GM20000 (cell line): Measurements from ENCODE around the gene FBLL1.
"Not testable (repeated sequence)": the region's sequence is repeated elsewhere in the genome, so short reads cannot be mapped to it uniquely, and the experiment has no call there.

Experiments used
- DNase-seq: peaks from one replicate; pipeline ENCODE4 v3.0.0; 2012; ENCODE audit warnings: low spot score
- TF ChIP-seq, protein P1 (sequence below): IDR thresholded peaks from 2 replicates; pipeline ENCODE4 v1.5.1; 2012; ENCODE audit warnings: mild to moderate bottlenecking, control low read depth; ENCODE audit errors: extremely low read depth, missing control alignments

The FBLL1 gene

DNA sequence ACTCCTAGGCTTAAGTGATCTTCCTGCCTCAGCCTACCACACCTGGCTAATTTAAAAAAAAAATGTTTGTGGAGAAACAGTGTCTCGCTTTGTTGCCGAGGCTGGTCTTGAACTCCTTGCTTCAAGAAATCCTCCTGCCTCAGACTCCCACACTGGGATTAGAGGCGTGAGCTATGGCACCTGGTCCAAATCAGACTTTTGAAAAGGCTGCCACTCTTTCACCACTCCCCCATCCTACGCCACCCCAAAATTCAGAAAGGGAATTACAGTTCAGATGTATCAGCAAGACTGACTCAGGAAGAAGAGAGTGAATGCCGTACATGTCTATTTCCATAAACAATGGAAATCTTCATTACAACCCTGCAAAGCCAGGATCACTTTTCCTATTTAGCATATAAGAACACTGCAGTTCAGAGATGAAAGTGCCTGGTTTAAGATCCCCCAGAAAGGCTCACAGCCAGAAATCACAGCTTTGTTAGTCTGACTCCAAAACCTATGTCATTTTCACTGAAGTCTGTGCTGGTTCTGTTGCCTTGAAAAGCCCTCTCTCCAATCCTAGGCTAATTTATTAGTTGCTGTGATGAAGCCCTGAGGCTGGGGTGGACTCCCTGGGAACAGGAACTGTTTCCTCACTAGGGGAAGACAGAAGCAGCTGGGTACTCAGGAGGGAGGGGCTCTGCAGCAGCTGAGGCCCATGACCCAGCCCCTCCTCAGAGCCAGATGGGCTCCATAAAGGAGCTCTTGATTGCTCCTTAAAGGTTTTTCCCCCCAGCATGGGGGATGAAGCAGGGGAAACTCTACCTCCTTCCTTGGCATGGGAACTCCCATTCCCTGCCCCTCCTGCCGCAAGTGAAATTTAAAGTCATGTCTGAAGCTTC, 3.1 kb downstream of the FBLL1 start:
- DNase-seq: no peak
- TF ChIP-seq, protein P1, sequence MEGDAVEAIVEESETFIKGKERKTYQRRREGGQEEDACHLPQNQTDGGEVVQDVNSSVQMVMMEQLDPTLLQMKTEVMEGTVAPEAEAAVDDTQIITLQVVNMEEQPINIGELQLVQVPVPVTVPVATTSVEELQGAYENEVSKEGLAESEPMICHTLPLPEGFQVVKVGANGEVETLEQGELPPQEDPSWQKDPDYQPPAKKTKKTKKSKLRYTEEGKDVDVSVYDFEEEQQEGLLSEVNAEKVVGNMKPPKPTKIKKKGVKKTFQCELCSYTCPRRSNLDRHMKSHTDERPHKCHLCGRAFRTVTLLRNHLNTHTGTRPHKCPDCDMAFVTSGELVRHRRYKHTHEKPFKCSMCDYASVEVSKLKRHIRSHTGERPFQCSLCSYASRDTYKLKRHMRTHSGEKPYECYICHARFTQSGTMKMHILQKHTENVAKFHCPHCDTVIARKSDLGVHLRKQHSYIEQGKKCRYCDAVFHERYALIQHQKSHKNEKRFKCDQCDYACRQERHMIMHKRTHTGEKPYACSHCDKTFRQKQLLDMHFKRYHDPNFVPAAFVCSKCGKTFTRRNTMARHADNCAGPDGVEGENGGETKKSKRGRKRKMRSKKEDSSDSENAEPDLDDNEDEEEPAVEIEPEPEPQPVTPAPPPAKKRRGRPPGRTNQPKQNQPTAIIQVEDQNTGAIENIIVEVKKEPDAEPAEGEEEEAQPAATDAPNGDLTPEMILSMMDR: no peak

DNA sequence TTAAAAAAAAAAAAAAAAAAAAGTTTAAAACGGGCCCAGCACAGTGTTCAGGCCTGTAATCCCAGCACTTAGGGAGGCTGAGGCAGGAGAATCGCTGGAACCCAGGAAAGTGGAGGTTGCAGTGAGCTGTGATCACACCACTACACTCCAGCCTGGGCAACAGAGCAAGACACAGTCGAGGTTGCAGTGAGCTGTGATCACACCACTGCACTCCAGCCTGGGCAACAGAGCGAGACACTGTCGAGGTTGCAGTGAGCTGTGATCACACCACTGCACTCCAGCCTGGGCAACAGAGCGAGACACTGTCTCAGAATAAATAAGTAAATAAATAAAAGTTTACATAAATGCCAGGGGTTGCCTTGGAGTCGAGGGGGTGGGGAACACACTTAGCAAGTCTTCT, 5.2 kb downstream of the FBLL1 start:
- DNase-seq: not testable (repeated sequence)

DNA sequence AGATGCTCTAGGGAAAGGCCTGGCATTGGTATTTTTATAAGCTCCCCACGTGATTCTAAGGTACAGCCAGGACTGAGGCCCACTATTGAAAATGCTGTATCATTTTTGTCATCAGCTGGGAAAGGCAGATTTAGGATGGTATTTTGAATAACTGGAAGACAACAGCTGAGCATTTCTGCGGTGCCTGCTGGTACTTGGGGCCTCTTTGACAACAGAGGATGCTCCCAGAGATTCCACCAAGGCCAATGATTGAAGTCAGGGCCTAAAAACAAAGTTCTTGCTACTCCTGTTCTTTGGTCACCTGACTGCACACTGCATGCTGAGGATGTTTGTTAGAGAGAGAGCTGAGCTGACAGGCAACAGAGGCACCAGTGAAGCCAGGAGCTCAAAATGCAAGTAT, 8.1 kb downstream of the FBLL1 start:
- DNase-seq: no peak
- TF ChIP-seq, protein P1: no peak

DNA sequence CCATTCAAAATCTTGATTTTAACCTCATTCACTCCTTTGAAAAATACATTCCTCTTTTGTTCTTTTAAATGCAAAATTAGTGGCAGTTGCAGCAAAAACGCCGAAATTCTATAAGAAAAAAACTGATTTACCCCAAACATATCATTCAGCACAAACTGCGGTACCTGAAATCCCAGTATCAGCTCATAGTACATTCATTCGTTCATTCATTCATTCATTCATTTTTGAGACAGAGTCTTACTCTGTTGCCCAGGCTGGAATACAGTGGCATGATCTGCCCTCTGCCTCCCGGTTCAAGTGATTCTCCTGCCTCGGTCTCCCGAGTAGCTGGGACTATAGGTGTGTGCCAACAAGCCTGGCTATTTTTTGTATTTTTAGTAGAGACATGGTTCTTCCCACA, 20.4 kb downstream of the FBLL1 start:
- TF ChIP-seq, protein P1: no peak
- DNase-seq: no peak

DNA sequence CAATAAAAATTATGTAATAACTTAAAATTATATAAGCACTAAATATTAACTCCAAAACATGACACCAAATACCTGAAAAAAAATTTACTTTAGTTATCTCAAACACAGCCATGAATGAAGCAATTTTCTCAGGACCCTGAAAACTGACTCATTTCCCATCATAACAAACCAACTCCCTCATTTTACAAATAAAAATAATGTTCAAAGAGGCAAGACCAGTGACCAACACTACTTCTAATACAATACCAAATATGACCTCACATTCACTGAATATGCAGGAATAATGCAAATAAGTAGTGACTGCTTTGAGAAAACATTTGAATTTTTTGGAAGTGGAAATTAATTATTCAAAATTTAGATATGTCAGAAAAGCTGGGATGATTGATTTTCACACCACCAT, 21.6 kb downstream of the FBLL1 start:
- no peak for DNase-seq
- TF ChIP-seq, protein P1: no peak

DNA sequence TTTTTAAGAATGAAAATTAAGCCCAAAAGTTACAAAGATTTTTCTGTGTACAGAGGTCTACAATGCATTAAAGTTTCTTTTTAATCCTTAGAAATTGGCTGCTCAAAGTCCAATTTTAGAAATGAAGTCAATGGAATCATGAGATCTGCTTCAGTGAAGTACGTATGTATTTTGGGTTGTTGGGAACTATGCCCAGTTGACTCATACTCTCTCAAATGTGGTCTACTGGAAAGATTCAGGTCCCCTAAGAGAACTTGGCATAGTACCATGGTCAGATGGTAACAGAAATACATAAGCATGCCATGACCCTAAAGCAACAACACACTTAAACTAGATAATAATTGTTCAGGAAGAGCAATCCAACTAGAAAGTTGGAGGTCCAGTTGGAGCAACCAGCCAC, 23.0 kb downstream of the FBLL1 start:
- TF ChIP-seq, protein P1: no peak
- no peak for DNase-seq

DNA sequence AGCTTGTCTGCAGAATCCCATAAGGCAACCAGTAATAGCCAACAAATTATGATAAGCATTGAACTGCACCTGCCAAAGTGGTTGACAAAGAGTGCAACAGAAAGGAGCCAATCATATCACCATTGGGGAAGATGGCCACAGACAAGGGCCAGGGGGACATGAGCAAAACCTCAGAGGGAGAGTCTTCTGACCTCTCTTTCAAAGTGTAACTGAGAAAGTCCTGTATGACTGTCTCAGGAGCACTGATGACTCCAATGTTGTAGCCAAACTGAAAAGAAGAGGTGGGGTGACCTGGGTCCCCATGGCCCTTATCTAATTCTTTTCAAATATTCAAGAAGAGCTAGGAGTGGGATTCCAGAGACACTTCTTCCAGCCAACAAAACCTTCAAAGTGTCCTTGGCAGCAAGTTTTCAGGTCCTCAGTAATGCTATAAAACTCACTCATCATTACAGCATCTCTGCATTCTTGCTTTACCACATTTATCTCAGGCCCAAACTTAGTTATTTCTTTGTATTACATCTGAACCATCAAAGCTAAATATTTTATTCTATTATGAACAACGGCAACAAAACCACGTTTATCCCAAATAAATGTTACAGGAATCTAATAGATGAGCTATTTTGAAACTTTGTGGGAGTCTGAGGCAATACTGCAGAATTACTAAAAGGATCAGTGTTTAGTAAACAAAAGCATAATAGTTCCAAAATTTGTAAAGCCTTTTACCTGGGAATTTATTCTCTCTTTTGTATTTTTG, 24.4 kb downstream of the FBLL1 start:
- TF ChIP-seq, protein P1: no peak
- no peak for DNase-seq
